ELF-1 (cell line): ENCODE measurements around the gene ADAM19.

ENCODE experiments used
- DNase-seq: peaks from one replicate; pipeline ENCODE4 v3.0.0-alpha.2; 2016; ENCODE audit warnings: low read depth, low spot score

The ADAM19 gene, protein sequence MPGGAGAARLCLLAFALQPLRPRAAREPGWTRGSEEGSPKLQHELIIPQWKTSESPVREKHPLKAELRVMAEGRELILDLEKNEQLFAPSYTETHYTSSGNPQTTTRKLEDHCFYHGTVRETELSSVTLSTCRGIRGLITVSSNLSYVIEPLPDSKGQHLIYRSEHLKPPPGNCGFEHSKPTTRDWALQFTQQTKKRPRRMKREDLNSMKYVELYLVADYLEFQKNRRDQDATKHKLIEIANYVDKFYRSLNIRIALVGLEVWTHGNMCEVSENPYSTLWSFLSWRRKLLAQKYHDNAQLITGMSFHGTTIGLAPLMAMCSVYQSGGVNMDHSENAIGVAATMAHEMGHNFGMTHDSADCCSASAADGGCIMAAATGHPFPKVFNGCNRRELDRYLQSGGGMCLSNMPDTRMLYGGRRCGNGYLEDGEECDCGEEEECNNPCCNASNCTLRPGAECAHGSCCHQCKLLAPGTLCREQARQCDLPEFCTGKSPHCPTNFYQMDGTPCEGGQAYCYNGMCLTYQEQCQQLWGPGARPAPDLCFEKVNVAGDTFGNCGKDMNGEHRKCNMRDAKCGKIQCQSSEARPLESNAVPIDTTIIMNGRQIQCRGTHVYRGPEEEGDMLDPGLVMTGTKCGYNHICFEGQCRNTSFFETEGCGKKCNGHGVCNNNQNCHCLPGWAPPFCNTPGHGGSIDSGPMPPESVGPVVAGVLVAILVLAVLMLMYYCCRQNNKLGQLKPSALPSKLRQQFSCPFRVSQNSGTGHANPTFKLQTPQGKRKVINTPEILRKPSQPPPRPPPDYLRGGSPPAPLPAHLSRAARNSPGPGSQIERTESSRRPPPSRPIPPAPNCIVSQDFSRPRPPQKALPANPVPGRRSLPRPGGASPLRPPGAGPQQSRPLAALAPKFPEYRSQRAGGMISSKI

DNA sequence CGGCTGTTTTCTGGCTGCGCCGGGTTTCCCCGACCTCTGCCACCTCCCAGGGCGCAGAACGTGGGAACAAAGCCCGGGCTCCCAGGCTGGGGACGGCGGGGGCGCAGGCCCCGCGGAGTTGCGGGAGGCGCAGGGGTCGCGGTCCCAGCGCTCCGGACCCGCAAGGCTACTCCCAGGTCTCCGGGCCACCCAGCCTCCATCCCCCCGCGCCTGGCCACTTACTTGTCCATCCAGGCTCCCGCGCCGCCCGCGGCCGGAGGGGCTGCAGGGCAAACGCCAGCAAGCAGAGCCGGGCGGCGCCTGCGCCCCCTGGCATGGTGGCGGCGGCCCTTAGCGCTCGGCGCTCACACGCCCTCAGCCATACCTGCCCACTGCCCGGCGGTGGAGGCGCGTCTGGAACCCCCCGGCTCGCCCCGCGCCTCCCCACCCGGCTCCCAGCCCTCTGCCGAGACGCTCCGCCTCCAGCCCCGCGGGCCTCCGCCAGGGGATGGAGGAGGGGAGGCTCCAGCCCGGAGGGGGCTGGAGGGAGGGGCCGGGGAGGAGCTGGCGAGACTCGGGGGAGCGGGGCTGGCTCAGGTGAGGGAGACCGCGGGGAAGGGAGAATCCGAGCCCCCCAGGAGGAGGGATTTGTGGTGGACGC, at the start of gene ADAM19:
ADAM19 (minus strand) TSS at position 395 of the 640 bp plus-strand sequence; CDS start at position 316, 79 bp downstream.
- peak; percentile 78 for DNase-seq

DNA sequence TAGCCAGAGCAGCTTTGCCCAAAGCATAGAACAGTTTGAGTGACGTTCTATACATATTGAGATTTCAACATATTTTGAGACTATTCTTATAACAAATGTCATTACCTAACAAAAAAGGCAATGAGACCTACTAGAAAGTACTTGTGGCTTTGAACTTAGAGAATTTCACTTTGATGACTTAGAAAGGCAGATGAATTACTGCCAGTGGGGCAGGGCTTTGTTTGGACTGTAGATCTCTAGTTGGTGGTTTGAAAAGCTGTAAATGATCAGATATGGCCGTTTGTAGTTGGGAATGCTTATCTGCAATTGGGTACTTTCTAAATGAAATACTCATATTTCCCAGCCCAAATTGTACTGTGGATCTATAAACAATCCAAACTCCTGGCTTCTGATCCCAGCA, 48.6 kb upstream of the ADAM19 start:
- no peak for DNase-seq

DNA sequence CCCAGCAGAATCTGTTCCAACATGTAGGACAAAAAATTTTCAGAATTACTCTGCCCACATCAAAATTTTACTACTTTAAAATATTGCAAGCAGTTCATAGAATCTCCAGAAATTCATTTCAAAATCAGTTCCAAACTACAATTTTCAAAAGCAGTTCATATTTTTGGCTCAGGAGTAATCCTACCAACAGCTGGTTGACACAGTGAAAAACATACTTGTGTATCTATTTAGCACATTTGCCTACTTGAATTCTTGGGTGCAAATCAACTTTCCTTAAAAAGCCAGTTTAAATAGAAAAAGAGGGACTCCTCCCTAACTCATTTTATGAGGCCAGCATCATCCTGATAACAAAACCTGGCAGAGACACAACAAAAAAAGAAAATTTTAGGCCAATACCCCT, 45.2 kb upstream of the ADAM19 start:
- DNase-seq = no peak

DNA sequence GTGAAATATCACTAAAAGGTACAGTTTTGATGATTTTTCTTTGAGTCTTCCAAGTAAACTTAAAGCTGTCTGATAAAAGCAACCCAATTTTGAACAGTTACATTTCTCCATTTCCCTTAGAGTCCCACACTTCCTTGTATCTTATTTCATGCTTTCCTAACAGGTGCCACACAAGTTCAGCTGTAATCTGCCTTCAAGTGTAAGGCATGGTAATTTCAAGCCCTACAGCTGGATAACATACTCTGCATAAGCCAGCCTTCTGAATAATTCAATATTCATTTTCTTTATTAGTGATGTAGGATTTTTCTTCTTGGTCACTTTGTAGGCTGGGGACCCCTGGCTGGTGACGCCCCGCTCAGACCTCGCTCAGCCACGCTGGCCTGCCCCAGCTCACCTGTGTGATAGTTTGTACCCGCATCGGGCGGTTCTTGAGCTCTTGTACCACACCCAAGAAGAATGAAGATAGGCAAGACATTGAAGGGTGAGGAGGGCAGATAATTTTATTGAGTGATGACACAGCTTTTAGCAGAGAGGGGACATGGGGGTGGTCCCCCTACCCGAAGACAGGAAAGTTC, 42.7 kb upstream of the ADAM19 start:
- DNase-seq = no peak

DNA sequence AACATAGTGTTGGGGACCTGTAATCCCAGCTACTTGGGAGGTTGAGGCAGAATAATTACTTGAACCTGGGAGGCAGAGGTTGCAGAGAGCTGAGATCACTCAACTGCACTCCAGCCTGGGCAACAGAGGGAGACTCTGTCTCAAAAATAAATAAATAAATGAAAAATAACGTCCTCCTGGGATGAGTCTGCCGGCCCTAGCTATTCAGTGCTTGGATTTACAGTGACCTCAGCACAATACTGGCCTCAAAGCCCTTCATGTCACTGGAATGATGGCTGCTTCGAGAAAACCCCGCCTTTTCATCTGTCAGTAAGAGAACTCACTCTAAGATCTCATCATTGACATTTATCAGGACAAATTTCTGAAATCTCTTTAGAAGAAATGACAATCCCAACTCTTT, 41.2 kb upstream of the ADAM19 start:
- no peak for DNase-seq

DNA sequence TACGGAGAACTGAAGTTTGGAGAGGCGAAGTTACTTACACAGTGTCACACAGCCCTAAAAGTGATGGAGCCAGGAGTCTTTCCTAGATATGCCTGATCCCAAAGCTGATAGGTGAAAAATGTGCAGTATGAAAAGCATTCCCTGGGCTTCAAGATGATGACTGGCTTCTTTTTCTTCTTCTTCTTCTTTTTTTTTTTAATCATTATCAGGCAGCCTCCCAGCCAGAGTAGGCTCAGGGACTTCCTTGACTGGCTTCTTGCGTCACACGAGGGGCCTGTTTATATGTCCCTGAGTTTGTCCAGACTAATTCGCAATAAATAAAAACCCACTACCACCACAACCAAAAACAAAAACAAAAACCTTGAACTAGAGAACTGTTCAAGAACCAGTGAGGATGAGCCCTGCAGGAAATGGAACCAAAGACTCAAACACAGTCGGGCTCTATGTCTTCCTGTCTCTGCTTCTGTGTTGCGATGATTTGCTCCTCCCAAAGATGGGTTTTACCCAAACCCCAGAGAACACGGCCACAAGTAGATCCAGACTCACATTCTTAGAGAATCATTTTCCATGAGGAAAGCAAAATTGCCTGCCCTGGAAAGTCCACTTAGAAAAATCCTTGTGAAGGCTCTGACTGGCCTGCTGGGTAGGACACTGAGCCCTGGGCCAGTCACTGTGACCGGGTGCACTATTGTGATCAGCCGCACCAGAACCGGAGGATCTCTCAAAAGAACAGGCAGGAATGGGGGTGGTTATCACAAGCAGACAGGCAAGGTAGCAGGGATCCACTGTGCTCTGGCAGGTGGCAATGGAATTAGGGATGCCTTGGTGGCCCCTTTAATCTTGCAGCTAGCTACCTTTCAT, 38.0 kb upstream of the ADAM19 start:
- DNase-seq = no peak

DNA sequence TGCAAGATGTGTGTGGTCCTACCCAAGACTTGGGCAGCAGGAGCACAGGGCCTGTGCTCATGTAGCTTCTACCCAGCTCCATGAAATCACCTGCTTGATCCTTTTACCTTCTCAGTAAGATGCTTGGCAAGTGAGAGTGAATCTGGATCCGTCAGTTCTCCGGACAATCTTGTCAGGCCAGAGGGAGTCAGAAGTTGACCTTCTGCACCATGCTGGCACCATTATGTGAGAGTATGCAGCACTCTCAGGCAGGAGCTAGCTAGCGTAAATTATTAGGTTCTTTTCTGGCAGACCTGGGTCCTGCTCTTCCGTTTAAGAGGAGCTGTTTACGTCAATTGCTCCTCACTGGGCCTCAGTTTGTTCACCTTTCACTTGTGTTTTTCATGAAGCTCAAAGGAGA, 37.0 kb upstream of the ADAM19 start:
- no peak for DNase-seq

DNA sequence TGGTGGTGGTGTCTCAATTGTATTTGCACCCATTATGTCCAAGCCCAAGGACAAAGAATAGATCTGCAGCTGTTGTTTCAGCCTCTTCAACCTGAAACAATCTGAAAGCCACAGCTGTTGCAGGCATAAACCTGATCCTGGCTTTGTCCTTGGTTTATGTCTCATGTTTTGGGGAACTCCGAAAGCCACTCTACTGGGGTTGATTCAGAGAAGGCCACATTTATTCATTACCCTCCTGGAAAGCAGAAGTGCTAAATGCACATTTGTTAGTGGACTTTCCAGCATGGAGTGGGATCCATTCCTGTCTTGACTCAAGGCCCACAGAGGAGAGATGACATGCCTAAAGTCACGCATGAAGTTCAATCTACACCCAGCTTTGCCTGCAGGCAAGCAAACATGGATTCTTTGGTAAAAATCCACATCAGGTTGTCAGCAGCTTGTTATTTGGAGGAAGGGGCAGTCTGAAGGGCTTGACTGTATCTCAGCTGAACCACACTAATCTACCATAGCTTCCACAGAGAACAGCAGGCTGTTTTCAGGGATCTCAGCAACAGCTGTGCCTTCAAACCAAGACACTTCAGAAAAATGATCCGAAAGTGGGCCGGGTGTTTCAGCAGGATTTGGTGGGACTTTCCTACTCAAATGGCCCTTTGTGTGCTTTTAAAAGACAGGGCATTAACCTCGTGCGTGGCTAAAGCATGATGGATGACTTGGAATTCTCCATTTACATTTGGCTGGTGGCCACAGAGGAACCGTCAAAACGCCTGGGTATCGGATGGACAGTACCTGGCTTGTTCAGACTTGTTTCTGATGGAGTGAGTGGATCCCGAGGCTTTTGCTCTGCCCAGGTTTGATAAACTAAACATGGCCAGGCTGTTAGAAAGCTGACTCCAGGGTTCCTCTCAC, 36.2 kb upstream of the ADAM19 start:
- DNase-seq = peak; percentile 4

DNA sequence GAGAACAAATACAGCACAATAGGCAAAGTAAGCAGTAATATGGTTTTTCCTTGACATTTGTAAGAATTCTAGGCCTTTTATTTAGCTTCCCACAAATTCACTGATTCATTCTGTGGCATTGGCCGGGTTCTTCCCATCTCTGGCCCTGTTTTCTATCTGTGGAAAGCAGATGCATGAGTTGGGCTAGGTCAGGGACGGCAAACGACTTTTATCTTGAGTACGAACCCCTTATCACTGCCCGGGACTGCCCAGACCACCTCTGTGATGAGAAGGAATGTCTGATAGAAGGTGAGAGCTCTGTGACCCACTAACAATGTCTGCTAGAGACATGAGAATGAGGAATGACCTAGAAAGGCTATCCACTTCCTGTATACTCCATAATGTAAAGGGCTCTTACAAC, 35.4 kb upstream of the ADAM19 start:
- peak; percentile 57 for DNase-seq

DNA sequence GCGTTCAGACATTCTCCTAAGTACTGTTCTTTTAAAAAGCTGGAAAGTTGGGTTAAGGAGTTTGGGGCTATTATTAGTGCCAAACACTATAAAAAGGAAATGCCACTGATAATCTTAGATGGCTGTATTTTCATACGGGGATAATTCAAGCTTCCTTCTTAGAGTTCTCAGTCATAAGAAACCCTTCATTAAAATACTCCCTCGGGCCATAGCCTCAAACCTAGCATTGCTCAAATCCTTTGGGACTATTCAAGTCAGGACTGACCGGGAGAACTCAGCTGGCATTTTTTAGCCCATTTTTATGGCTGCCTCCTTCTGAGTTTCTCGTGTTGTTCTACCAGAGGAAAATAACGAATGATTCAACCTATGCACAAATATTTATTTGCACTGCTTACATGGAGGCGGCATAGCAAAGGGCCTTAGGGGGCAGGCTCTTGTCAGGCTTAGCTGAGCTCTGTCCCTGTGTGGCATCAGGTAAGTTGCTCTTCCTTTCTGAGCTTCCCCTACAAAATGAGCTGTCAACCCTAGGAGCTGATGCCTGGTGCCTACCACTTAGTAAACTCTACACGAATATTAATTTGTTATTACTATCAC, 33.5 kb upstream of the ADAM19 start:
- peak; percentile 12 for DNase-seq

DNA sequence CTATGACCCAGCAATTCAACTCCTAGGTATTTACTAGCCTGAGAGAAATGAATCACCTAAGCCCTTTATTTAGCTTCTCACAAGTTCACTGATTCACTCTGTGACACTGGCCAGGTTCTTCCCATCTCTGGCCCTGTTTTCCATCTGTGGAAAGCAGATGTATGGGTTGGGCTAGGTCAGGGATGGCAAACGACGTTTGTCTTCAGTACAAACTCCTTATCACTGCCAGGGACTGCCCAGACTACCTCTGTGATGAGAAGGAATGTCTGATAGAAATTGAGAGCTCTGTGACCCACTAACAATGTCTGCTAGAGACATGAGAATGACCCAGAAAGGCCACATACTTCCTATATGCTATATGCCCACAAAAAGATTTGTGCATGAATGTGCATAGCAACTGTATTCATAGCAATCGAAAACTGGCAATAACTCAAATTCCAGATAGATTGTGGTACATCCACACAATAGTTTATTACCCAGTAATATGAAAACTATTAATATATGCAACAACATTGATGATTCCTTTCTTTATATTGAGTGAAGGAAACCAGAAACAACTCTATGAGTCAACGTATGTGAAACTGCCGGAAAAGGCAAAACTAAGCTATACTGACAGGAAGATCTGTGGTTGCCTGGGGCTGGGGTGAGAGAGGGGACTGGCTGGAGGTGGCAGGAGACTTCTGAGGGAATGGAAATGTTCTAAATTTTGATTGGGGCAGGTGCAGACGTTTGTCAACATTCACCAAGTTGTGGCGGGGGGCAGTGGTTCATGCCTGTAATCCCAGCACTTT, 32.0 kb upstream of the ADAM19 start:
- DNase-seq = peak; percentile 49

DNA sequence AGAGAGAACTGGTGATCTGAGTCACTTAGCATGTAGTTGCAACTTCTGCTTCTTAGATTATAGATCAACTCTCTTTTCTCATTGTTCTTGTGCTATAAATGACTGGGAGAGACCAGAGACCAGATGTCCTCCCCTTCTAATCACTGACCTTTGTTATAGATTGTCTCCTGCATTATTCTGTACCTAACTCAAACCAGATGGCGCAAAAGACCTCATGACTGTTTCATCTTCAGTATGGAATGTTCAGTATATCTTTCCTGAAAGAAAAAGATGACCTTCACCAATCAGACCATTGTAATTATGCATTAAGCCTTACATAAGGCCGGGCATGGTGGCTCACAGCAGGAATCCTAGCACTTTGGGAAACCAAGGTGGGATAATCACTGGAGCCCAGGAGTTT, 30.5 kb upstream of the ADAM19 start:
- no peak for DNase-seq

DNA sequence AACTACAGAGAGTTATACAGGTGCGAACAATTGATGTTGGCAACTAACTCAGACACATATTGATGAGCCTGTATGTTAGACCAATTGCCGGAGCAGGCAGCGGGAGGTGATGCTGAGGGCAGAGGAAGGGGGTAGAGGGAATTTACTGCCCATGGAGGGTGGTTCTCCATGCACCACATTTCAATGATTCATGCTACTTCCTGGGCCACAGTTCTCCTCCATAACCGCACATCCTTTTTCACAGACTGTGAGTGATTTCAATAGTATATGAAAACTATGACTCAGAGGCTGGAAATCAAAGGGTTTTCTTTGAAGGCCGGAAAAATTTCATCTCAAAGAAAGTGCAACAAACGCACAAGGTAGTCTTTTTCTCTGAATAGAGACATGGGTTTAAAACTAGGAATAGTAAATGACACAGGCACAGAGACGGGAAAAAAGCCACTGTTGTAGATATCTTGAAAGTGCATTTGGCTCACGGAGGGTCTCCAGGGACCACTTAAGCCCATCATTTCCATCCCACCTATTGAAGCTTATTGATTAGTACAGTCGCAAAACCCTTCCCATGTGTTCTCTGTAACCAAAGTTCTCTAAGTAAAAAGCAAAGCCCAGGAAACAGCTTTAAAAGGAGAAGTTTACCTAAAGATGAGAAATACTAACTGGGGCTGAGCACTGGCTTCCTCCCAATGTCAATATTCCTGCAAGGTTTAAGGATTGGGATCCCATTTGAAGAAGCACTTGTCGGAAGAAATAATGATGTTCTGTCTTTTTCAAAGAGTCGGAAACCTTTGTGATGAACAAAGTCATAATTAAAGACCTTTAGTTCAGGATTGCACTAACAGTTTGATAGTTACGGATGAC, 28.0 kb upstream of the ADAM19 start:
- no peak for DNase-seq

DNA sequence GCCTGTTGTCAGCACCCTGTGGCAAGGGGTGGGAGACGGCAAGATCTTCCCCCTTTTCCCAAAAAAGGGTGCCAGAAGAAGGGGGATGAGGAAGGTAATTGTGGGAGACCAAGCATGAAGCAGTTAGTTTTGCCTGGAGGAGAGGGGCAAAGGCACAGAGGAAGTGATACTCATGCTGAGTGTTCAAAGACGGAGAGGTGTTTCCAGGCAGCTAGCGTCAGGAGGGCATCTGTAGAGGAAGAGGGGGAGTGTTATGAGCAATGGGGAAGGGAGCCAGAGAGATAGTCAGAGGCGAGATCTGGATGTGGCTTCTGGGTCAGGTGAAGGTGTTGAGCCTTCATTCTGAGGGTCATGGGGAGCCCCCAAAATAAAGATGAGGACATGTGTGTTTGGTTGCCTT, 26.9 kb upstream of the ADAM19 start:
- DNase-seq = no peak

DNA sequence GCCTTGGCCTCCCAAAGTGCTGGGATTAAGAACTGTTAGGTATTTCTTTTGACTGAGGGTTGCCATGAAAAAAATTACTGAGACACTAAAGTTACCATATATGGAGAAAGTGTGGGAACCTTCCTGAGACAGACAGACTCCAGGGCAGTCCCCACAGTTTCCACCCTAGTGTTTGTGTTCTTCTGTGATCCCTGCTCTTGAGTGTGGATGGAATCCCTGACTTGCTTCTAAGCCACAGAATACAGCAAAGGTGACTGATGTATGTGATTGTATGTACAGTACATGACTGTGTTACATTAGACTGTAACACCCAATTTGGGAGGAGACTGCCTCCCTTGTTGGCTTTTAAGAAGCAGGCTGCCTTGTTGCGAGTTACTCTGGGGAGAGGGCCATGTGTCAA, 24.7 kb upstream of the ADAM19 start:
- no peak for DNase-seq

DNA sequence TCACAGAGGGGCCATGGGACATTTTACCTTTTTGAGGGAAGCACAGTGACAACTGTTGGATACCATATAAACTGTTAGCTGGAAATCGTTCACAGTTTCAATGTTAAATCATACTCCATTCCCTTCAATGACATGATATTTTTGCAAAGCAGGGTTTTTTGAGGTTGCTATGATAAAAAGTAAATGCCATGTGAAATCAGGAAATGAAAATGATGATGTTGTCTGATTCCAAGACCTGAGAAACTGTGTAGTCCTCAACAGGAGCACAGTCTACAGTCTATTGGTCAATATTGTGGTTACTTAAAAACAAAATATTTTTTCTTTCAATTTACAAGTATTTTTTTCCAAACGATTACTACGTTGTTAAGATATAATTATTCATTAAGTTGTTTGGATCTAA, 24.0 kb upstream of the ADAM19 start:
- no peak for DNase-seq

DNA sequence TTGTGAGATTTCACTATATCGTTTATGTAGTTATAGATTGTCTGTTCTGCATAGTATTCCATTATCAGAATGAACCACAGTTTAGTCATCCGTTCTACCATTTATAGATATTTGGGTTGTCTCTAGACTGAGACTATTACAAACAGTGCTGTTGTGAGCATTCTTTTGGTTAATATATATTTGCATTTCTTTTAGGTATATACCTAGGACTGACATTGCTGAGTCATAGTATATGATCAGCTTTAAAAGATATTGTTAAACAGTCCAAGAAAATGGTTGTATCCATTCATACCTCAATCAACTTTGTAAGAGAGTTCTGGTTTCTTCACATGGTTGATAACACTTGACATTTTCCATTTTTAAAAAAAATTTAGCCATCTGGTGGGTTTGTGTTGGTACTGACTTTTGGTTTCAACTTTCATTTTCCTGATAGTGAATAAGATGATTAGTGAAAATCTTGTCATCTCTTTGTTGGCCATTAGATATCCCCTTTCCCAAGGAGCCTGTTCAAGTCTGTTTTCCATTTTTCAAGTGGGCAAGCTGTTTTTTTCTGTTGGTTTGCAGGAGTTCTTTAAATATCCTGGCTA, 22.9 kb upstream of the ADAM19 start:
- DNase-seq = no peak
